ENCODE data around the gene WDFY2. TPM values are rescaled to one million over a fixed set of nuclear protein-coding genes. Genes with fewer than 3 reads are reported as not detected.

WDFY2 gene
- total and polyA plus RNA-seq, 2 of the 8 experiments (the other 6 are each of a cell fraction or from before 2014, with no cell fraction given): 13.9 to 29.0 TPM

DNA sequence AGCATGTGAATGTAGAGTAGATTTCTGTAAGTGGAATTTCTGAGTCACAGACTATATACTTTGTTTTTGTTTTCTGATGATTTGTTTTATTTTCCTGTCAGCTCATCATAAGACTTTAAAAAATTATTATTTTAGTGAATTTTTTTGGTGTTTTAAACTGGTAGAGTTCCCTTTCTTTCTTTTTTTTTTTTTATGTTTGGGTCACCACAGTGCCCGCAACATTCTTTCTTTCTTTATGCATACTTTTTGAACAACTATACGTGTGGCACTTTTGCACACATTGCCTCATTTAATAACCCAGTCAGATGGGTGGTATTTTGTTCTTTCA is 46.0 kb downstream of the WDFY2 start:
- Histone ChIP-seq H3K9me3 (ENCODE audit: insufficient read depth in 2 of 2, low read depth in 1 of 2, low read length in 1 of 2) (no peaks in the 10 kb centered on the region), H2BK5ac (ENCODE audit: low read depth, low read length) (no peak overlapping the region), H2BK20ac (ENCODE audit: low read length) (no peak overlapping the region), H2BK15ac (ENCODE audit: low read length) (no peak overlapping the region), H2AFZ (ENCODE audit: low read length) (no peak overlapping the region), H3K23ac (ENCODE audit: insufficient read length) (no peak overlapping the region), H2BK12ac (ENCODE audit: low read depth, low read length) (no peak overlapping the region), H3K14ac (ENCODE audit: insufficient read length) (no peak overlapping the region), H3K27me3 (replicated peaks in 1 of 4; ENCODE audit: control insufficient read depth in 3 of 4, extremely low read depth in 1 of 4, insufficient read depth in 3 of 4, low read length in 3 of 4) (no peaks in the 10 kb centered on the region), H2BK120ac (replicated peaks; ENCODE audit: low read depth, low read length) (no peak overlapping the region), H3K4me1 (replicated peaks in 1 of 4; ENCODE audit: control insufficient read depth in 3 of 4, insufficient read depth in 4 of 4, low read length in 3 of 4) (peaks cover 3 to 11% (median 3%) of the 10 kb centered on the region in 4 experiments; a peak in 5 of 7 replicates), H2AK5ac (ENCODE audit: low read depth, low read length) (no peak overlapping the region), H3K23me2 (ENCODE audit: low read depth, low read length) (no peaks in the 10 kb centered on the region), H4K5ac (ENCODE audit: insufficient read length, low read depth, low read length) (no peak overlapping the region), H3K79me2 (ENCODE audit: control insufficient read depth in 1 of 2, insufficient read depth in 2 of 2, low read length in 2 of 2) (peaks cover 0 to 95% of the 10 kb centered on the region in 2 experiments; a peak in 3 of 4 replicates), H3K4me2 (ENCODE audit: insufficient read depth in 1 of 2, low read depth in 2 of 2, low read length in 2 of 2) (no peak overlapping the region), H3K9ac (replicated peaks in 1 of 4; ENCODE audit: extremely low read depth in 1 of 4, low read depth in 3 of 4, low read length in 3 of 4) (no peak overlapping the region), H4K20me1 (replicated peaks in 1 of 2; ENCODE audit: control insufficient read depth in 1 of 2, insufficient read depth in 2 of 2, low read length in 2 of 2) (peaks cover 0 to 6% of the 10 kb centered on the region in 2 experiments), H3K56ac (replicated peaks; ENCODE audit: insufficient read length, low read depth, low read length) (no peak overlapping the region), H3K4me3 (ENCODE audit: extremely low read depth in 1 of 4, insufficient read depth in 2 of 4, low read depth in 3 of 4, low read length in 4 of 4) (no peak overlapping the region), H4K91ac (replicated peaks; ENCODE audit: insufficient read length, low read length) (no peak overlapping the region), H3K79me1 (ENCODE audit: low read depth, low read length) (peaks cover 14% of the 10 kb centered on the region), H3K36me3 (ENCODE audit: control insufficient read depth in 2 of 4, insufficient read depth in 4 of 4, low read length in 3 of 4) (no peaks in the 10 kb centered on the region), H3K18ac (ENCODE audit: extremely low read depth, low read length) (no peak overlapping the region), H4K8ac (ENCODE audit: extremely low read depth, insufficient read depth, low read length) (no peak overlapping the region), H3K27ac (ENCODE audit: low read depth, low read length) (no peak overlapping the region), H3K4ac (replicated peaks; ENCODE audit: insufficient read length, low read depth, low read length) (no peak overlapping the region)
- no peak for DNase-seq (ENCODE audit: low read depth in 1 of 2, low spot score in 2 of 2)
- POLR2A ChIA-PET (ENCODE audit: partially characterized antibody): no interaction called here
- FAIRE-seq: no peak
- WGBS, 2 experiments (ENCODE audit: extremely low coverage in 1 of 2, insufficient coverage in 1 of 2, insufficient read length in 1 of 2, insufficient replicate concordance in 2 of 2, low coverage in 1 of 2, low lambda C conversion rate in 2 of 2, missing lambda C conversion rate in 1 of 2): 81% methylated on average over 2 of the region's 2 CpGs; no CpG with 5 or more reads in 1 of the 2 experiments
- CTCF ChIA-PET (ENCODE audit: partially characterized antibody): interaction anchor here (0.6 kb wide), 1 partner anchor 227 kb away, joined by 4 read pairs; no protein-coding TSS in a partner anchor
- no peak for TF ChIP-seq SUZ12 (IDR thresholded peaks at IDR 0.05; ENCODE audit: low read length)
- no peak for TF ChIP-seq HDAC2 (IDR thresholded peaks at IDR 0.05; ENCODE audit: borderline replicate concordance in 1 of 2, low read depth in 2 of 2, low read length in 2 of 2)
- no peak for TF ChIP-seq KDM1A (IDR thresholded peaks at IDR 0.05; ENCODE audit: borderline replicate concordance, low read length)
- TF ChIP-seq CBX5 (IDR thresholded peaks at IDR 0.05; ENCODE audit: low read depth, low read length): no peak
- no peak for TF ChIP-seq CHD2 (IDR thresholded peaks at IDR 0.05; ENCODE audit: low read length)
- TF ChIP-seq KDM5A (IDR thresholded peaks at IDR 0.05; ENCODE audit: low read length): no peak
- no peak for TF ChIP-seq ASH2L (IDR thresholded peaks at IDR 0.05; ENCODE audit: low read length)
- TF ChIP-seq TCF12 (IDR thresholded peaks at IDR 0.05; ENCODE audit: low read depth, low read length): no peak
- no peak for TF ChIP-seq BCL11A (IDR thresholded peaks at IDR 0.05; ENCODE audit: low read depth in 2 of 2, low read length in 2 of 2)
- TF ChIP-seq SP4 (IDR thresholded peaks at IDR 0.05; ENCODE audit: low read length): no peak
- no peak for TF ChIP-seq CHD1 (IDR thresholded peaks at IDR 0.05; ENCODE audit: low read depth, low read length)
- TF ChIP-seq BACH1 (IDR thresholded peaks at IDR 0.05; ENCODE audit: low read length): no peak
- TF ChIP-seq TEAD4 (IDR thresholded peaks at IDR 0.05; ENCODE audit: low read depth, low read length): no peak

All from H1 (cell line).